Superior temporal gyrus (tissue), 1 donor: Measurements from ENCODE around the gene NUBP2.

Experiments
- DNase-seq: peaks from one replicate; pipeline ENCODE4 v3.0.0-alpha.2; 2016; ENCODE audit errors: extremely low spot score

NUBP2 gene

DNA sequence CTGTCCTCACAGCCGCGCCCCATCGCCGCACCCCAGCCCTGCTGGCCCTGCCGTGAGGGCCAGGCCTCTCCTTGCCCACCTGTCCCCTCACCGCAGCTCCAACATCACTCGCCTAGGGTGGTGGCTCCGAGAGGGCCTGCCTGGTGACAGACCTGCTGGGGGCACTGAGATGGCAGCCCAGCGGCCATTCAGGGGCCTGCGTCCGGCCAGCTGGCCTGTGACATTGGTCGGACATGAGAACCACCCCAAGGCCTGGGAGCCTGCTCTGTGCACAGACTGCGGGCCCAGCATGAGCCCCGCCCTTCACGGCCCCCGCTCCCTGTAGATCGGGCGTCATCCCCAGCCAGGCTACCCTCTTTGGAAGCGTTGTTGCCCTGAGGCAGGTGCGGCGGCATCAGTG is 23.2 kb upstream of the NUBP2 start:
- no peak for DNase-seq

GRCh38 chr16:1760911-1761310 is 21.8 kb upstream of the NUBP2 start:
- DNase-seq: no peak

- DNase-seq: no peak
These were observed 21.0 kb upstream of the NUBP2 start for GRCh38 chr16:1761751-1762150.

GRCh38 chr16:1762196-1762878 is 20.4 kb upstream of the NUBP2 start:
- no peak for DNase-seq

DNA sequence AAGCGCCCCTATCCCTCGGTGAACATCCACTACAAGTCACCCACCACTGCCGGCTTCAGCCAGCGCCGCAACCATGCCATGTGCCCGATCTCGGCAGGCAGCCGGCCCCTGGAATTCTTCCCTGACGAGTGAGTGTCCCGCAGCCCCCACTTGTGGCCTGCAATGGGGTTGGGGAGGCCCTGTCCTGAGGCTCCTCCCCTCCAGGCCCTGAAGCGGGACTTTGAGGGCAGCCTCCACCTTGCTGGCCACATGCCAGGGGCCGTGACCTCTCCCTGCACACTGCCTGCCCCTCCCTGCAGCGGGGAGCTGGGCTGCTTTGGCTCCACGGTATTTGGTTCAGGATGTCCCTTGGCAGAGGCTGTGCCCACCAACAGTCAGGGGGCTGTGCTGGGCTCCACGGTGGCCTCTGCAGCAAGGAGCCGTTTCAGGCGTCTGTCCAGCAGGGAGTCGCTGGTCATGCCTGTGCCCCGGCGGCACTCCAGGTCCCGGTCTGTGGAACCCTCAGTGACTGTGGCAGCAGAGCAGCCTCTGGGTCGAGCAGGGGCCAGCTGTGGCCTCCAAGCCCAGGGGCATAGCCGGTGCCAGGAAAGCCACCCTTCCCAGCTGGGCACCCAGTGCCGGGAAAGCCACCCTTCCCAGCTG is 19.8 kb upstream of the NUBP2 start:
- DNase-seq: no peak

GRCh38 chr16:1763521-1764511 is 18.9 kb upstream of the NUBP2 start:
- no peak for DNase-seq

- no peak for DNase-seq
These were observed 17.8 kb upstream of the NUBP2 start for GRCh38 chr16:1764971-1765370.

DNA sequence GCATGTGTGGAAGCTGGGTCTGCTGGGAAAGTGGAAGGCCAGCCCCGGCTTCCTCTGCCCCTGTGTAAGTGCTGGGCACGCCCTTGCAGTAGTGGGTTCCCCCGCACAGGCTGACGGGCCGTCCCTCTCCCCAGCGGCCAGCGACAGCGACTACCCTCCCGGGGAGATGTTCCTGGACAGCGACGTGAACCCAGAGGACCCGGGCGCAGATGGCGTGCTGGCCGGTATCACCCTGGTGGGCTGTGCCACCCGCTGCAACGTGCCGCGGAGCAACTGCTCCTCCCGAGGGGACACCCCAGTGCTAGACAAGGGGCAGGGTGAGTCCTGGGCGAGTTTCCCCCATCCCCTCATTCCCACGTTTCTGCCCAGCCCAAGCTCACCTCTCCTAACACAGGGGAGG is 16.9 kb upstream of the NUBP2 start:
- no peak for DNase-seq

DNA sequence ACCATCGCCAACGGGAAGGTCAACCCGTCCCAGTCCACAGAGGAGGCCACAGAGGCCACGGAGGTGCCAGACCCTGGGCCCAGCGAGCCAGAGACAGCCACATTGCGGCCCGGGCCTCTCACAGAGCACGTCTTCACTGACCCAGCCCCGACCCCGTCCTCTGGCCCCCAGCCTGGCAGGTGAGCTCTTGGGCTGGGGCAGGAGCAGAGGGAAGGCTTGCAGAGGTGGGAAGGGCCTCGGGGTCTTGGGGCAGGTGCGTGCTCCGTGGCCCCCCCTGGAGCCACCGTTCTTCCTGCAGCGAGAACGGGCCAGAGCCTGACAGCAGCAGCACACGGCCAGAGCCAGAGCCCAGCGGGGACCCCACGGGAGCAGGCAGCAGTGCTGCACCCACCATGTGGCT is 16.5 kb upstream of the NUBP2 start:
- DNase-seq: no peak

GRCh38 chr16:1766701-1767100 is 16.1 kb upstream of the NUBP2 start:
- no peak for DNase-seq

DNA sequence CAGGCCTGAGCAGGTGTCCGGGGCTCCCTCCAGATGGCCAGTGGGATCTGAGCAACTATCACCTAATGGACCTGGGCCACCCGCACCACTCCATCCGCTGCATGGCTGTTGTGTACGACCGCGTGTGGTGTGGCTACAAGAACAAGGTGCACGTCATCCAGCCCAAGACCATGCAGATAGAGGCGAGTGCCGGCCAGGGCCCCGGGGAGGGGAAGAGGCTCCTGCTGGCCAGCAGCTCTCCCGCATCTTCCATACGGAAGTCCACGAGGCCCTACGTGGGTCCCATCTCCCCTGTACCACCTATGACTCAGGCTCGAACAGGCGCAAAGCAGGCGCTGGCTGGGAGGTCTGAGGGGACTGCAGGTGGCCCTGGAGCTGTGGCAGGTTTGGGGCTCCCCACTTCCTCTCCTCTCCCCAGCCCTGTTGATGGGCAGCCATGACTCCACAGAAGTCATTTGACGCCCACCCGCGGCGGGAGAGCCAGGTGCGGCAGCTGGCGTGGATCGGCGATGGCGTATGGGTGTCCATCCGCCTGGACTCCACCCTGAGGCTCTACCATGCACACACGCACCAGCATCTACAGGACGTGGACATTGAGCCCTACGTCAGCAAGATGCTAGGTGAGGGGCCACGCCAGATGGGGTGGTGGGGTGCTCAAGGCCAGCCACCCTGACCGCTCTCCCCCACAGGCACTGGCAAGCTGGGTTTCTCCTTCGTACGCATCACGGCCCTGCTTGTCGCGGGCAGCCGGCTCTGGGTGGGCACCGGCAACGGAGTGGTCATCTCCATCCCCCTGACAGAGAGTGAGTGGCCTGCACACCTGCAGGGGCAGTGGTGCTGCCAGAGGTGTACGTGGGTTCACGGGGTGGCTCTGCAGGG is 15.4 kb upstream of the NUBP2 start:
- no peak for DNase-seq

DNA sequence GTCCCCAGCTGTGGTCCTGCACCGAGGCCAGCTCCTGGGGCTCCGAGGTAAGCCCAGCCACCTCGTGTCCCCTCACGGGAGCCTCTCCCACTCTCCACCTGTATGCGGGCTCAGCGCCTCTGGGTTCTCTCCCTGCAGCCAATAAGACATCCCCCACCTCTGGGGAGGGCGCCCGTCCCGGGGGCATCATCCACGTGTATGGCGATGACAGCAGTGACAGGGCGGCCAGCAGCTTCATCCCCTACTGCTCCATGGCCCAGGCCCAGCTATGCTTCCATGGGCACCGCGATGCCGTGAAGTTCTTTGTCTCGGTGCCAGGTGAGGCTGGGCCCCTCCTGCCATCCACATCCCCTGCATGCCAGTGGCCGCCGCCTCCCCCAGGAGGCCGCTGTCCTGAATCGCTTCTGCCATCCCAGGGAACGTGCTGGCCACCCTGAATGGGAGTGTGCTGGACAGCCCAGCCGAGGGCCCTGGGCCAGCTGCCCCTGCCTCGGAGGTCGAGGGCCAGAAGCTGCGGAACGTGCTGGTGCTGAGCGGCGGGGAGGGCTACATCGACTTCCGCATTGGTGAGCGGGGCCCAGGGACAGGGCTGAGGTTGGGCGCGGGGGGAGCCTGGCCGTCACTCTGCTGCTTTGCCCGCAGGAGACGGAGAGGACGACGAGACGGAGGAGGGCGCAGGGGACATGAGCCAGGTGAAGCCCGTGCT is 14.5 kb upstream of the NUBP2 start:
- DNase-seq: no peak

GRCh38 chr16:1768767-1769401 is 13.9 kb upstream of the NUBP2 start:
- no peak for DNase-seq

DNA sequence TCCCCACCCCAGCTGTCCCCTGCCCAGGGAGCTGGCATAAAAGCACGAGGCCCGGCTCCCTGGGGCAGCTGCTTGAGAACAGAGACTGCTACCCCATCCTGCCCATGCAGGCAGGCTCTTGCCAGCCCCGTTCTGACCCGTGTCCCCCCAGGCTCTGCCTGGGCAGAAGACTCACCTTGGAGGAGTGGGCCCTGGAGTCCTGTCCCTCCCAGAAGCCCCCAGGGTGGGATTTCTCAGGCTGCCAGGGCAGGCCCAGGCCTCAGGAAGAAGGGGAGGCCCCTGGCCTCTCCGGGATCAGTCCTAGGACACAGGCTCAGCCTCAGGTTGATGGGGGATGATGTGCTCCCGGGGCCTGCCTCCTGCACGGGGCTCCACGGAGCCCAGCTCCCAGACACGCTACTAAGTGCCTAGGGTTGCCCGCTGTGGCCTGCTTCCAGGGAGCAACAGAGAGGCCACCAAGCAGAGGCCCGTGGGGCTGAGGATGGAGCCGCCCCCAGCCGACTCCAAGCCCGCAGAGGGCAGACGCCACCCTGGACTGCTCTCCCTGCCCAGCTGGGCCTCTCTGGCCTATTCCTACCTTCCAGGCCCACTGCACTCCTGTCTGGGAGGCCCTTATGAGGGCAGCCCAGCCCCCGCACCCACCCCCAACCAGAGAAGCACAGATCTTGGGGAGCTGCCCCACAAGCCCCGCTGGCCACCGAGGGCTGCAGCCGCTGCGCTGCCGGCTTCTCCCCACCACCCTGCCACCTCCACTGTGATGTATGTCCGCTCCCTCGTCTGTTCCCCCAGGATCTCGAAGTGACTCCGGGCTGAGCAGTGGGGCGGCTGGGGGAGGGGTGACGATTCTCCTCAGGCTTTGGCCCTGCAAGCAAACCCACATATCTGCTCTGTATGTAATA is 13.1 kb upstream of the NUBP2 start:
- no peak for DNase-seq

DNA sequence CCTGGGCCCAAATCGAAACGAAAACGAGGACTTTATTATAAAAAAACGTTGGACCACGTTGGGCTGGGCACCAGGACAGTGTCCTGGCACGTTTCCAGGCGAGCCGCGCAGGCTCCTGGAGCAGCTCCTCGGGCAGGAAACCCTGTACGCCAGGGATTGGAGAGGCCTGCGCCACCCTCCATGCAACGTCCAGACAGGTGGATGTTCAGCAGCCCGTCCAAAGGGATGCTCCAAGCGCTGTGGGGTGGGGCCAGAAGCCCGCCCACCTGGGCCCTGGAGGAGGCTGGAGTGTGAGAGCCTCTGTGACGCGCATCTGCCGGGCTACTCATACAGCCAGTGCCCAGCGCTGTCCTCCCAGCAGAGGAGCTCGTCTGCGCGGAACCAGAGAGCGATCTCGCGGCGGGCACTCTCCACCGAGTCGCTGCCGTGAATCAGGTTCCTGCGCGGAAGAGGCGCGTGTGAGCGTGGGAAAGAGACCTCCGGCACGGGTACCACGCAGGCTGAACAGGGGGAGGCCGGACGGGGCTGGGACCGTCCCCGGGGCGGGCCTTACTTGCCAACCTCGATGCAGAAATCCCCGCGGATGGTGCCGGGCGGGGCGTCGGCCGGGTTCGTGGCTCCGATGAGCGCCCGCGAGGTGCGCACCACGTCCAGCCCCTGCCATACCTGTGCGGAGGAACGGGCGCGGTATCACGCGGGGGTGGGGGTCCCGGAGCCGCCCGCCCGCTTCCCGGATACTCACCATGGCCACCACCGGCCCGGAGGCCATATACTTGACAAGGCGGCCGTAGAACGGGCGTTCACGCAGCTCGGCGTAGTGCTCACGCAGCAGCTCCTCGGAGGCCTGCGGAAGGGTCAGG is 12.2 kb upstream of the NUBP2 start:
- DNase-seq: peak; percentile 53

DNA sequence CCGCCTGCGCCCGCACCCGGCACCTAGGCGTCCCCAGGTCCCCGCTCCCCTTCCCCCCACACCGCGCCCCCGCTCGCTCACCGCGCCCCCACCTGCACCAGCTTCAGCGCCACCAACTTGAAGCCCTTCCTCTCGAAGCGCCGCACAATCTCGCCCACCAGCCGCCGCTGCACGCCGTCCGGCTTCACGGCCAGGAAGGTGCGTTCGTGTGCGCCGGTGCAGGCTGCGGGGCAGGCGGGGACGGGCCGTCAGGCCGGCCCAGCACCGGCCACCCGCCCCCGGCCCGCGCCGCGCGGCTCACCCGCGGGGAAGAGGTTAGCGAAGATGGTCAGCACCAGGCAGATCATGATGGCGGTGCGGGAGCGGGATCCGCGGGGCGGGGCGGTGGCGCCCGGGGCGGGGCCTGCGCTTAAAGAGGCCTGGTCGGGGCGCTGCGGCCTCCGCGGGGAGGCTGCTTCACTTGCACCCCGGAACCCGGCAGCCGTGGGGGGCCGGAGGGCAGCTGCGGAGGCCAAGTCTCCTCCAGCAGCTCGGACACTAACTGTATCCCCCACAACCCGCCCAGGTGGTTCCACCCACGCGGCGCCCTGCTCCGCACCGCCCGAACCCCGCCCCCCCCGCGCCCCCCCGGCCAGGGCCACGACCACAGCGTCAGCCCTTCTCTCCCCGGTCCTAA is 11.4 kb upstream of the NUBP2 start, which contains the start of gene NME3:
TSS of gene NME3 (minus strand) at position 356 of the 676 bp plus-strand sequence. CDS start at position 347, 9 bp downstream.
- DNase-seq: peak; percentile 73

GRCh38 chr16:1771864-1772361 is 10.8 kb upstream of the NUBP2 start:
- no peak for DNase-seq
